C4-2B (cell line): ENCODE data around the gene MED15.

Experiments
- CTCF ChIP-seq: fragments of 450-650 bp; conservative IDR thresholded peaks from 2 replicates; pipeline ENCODE4 v1.5.1; 2017; ENCODE audit warnings: mild to moderate bottlenecking
- ZFX ChIP-seq: fragments of 450-650 bp; IDR thresholded peaks from 2 replicates; pipeline ENCODE4 v1.6.1; 2017

DNA sequence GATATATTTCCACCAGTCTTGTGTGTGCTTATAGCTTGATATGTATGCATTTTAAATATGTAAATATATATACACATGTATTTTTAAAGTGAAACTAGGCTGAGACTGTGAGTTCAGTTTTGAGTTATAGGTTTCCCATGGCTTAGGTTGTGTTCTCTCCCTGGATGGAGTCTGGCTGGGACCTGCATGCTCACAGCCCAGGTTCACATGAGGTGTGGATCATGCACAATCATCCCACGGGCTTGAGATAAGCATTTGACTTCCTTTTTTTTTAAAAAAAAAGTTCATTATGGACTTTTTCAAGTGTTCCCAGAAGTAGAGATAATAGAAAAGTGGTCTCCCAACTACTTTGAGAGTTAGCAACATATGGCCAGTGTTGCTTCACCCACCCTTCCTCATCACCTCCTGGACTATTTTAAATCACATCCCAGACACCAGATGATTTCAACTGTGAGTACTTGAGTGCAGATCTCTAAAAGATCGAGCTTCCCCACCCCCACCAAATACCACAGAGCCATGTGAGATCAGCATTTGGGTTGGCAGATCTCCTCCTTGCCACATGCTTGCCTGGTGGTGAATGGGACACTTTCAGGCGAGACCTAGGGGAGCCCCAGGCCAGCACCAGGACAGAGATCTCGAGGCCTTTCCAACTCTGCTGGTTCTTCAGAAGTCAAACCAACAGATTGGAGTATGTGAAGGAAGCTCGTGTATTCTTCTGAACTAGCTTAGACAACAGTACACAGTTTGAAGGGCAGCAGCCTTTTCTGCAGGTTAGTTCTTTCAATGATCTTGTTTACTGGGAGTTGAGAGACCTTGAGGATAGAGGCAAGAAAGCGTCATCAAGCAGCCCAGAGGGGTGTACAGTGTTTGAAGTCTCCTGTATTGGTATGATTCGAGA is 15.9 kb downstream of the MED15 start:
- TF ChIP-seq CTCF (no peak), ZFX (no peak)
